ENCODE results near the gene FUS. TPM values are rescaled to one million over a fixed set of nuclear protein-coding genes. Genes with fewer than 3 reads are reported as not detected.

FUS gene
- total RNA-seq, 4 donors from 2014 or later = 30.2 to 97.8 (median 55.1) TPM

GRCh38 chr16:31131841-31132271 is 48.1 kb upstream of the FUS start:
- peaks cover 0 to 60% (median 14%) of the 10 kb centered on the region in 3 donors for H3K36me3 ChIP-seq
- WGBS, 2 donors = 19 to 34% methylated on average over 3 of the region's 5 CpGs
- H3K4me3 ChIP-seq = peak overlapping the region in 3 of 4 donors; percentile 4 to 60 (median 13)
- H3K4me1 ChIP-seq = peaks cover 49 to 89% (median 50%) of the 10 kb centered on the region in 3 donors
- peak overlapping the region; percentile 83 to 96 (median 94) for H3K27ac ChIP-seq
- no peak for DNase-seq
- no peak for TF ChIP-seq CTCF (IDR thresholded peaks at IDR 0.05)
- no peak for TF ChIP-seq POLR2A (IDR thresholded peaks at IDR 0.05)
- no peaks in the 10 kb centered on the region for H3K9me3 ChIP-seq
- H3K27me3 ChIP-seq = peaks cover 0 to 5% (median 0%) of the 10 kb centered on the region in 4 donors
- intact Hi-C loops (cut with DNase I) = no loop called here

- DNase-seq = no peak
- 62 to 63% methylated on average over 9 to 11 of the region's 20 CpGs for WGBS, 2 donors
- H3K27me3 ChIP-seq = peaks cover 0 to 5% (median 0%) of the 10 kb centered on the region in 4 donors
- H3K4me1 ChIP-seq = peaks cover 49 to 86% (median 50%) of the 10 kb centered on the region in 3 donors
- H3K9me3 ChIP-seq = no peaks in the 10 kb centered on the region
- H3K36me3 ChIP-seq = peaks cover 0 to 54% (median 10%) of the 10 kb centered on the region in 3 donors
- peak overlapping the region; percentile 72 to 96 (median 94) for H3K27ac ChIP-seq
- TF ChIP-seq CTCF (IDR thresholded peaks at IDR 0.05) = no peak
- TF ChIP-seq POLR2A (IDR thresholded peaks at IDR 0.05) = no peak
- intact Hi-C loops (cut with DNase I) = no loop called here
- H3K4me3 ChIP-seq = peak overlapping the region in 3 of 4 donors; percentile 4 to 60 (median 13)
Observed at GRCh38 chr16:31132303-31132979, 47.5 kb upstream of the FUS start.

- WGBS, 2 donors = 78 to 80% methylated on average over 1 to 6 of the region's 6 CpGs
- no peak for DNase-seq
- H3K4me3 ChIP-seq = peak overlapping the region; percentile 60 to 79 (median 72)
- TF ChIP-seq CTCF (IDR thresholded peaks at IDR 0.05) (no peak), POLR2A (IDR thresholded peaks at IDR 0.05) (no peak)
- H3K27me3 ChIP-seq = peaks cover 0 to 5% (median 0%) of the 10 kb centered on the region in 4 donors
- H3K27ac ChIP-seq = peak overlapping the region in 3 of 4 donors; percentile 93 to 96 (median 94)
- no peaks in the 10 kb centered on the region for H3K9me3 ChIP-seq
- intact Hi-C loops (cut with DNase I) = no loop called here
- peaks cover 0 to 48% (median 4%) of the 10 kb centered on the region in 3 donors for H3K36me3 ChIP-seq
- H3K4me1 ChIP-seq = peaks cover 48 to 83% (median 50%) of the 10 kb centered on the region in 3 donors
Observed at GRCh38 chr16:31133046-31133501, 46.9 kb upstream of the FUS start.

GRCh38 chr16:31134091-31134571 is 45.8 kb upstream of the FUS start:
- Histone ChIP-seq H3K36me3 (peaks cover 0 to 39% (median 4%) of the 10 kb centered on the region in 3 donors), H3K9me3 (no peaks in the 10 kb centered on the region), H3K4me1 (peaks cover 46 to 83% (median 47%) of the 10 kb centered on the region in 3 donors), H3K27me3 (peaks cover 0 to 5% (median 0%) of the 10 kb centered on the region in 4 donors), H3K4me3 (peak overlapping the region; percentile 60 to 79 (median 72)), H3K27ac (peak overlapping the region; percentile 86 to 96 (median 94))
- WGBS, 2 donors = 8 to 11% methylated on average over 1 to 4 of the region's 5 CpGs
- DNase-seq = no peak
- intact Hi-C loops (cut with DNase I) = no loop called here
- no peak for TF ChIP-seq CTCF (IDR thresholded peaks at IDR 0.05)
- TF ChIP-seq POLR2A (IDR thresholded peaks at IDR 0.05) = no peak
